A549 (cell line): Measurements from ENCODE around the gene SUMO2. TPM values are rescaled to one million over a fixed set of nuclear protein-coding genes. Genes with fewer than 3 reads are reported as not detected.

Experiments
- ATAC-seq, 2 experiments: fragments of 200-7000 bp in 1 of 2; fragments of >200 bp in 1 of 2; cut with Nextera tagmentation in 1 of 2; cut with Tn5 transposase in 1 of 2; 3 replicates each; pipeline versions ENCODE4 v1.8.0 to v1.9.1; 2018 to 2020; ENCODE audit warnings: mild to moderate bottlenecking in 1 of 2, moderate library complexity in 1 of 2
- CTCF ChIA-PET: fragments of 300-600 bp; sonication (Branson Sonifier 250); formaldehyde crosslinking; extraction: SDS; loops from one replicate; lab custom pipeline; 2021; ENCODE audit warnings: antibody characterized with exemption, inconsistent platforms; lab: Yijun Ruan, JAX
- POLR2A ChIA-PET: fragments of 350-600 bp; formaldehyde crosslinking; extraction: SDS; loops from one replicate; lab custom pipeline; 2021; ENCODE audit warnings: antibody characterized with exemption, inconsistent platforms; lab: Yijun Ruan, JAX
- DNase-seq, 2 experiments: peaks; one replicate each; pipeline versions ENCODE4 v3.0.0 to v3.0.0-alpha.2; 2011 to 2016; ENCODE audit warnings: low read depth in 1 of 2, low spot score in 1 of 2
- FAIRE-seq: peaks from 2 replicates; lab custom pipeline; 2011; peaks lifted over from hg19 to GRCh38; lab: Jason Lieb, UNC
- H3K27ac ChIP-seq, 2 experiments: fragments of >200 bp; sonication (Bioruptor Twin); formaldehyde crosslinking; 3 replicates each; pipeline ENCODE4 v1.5.1; 2016 to 2017
- H3K4me1 ChIP-seq: fragments of >200 bp; sonication (Bioruptor Twin); formaldehyde crosslinking; 3 replicates; pipeline ENCODE4 v1.6.1; 2016
- H3K4me2 ChIP-seq: fragments of >200 bp; sonication (Bioruptor Twin); formaldehyde crosslinking; 3 replicates; pipeline ENCODE4 v1.6.1; 2016
- H3K4me3 ChIP-seq: fragments of >200 bp; sonication (Bioruptor Twin); formaldehyde crosslinking; 3 replicates; pipeline ENCODE4 v1.5.1; 2016
- H3K9me3 ChIP-seq: fragments of >200 bp; sonication (Bioruptor Twin); formaldehyde crosslinking; 3 replicates; pipeline ENCODE4 v1.6.1; 2016
- CEBPB ChIP-seq, 2 experiments: fragments of >200 bp in 1 of 2; sonication (Bioruptor Twin) in 1 of 2; formaldehyde crosslinking in 1 of 2; IDR thresholded peaks; 2 replicates each; pipeline ENCODE4 v1.6.1; 2012 to 2016
- CHD2 ChIP-seq: fragments of 150-350 bp; IDR thresholded peaks from 2 replicates; pipeline ENCODE4 v1.6.1; 2014; ENCODE audit warnings: low read length; ENCODE audit not compliant: partially characterized antibody
- CHD4 ChIP-seq: fragments of 200-600 bp; sonication (generic); IDR thresholded peaks from 2 replicates; pipeline ENCODE4 v1.6.1; 2016; ENCODE audit warnings: antibody characterized with exemption, mild to moderate bottlenecking, borderline replicate concordance
- E2F6 ChIP-seq: IDR thresholded peaks from 2 replicates; pipeline ENCODE4 v1.6.1; 2012; ENCODE audit warnings: low read depth, borderline replicate concordance
- EHF ChIP-seq: fragments of 250-450 bp; sonication (Bioruptor Pico); IDR thresholded peaks from 2 replicates; pipeline ENCODE4 v1.5.0; 2020; ENCODE audit warnings: mild to moderate bottlenecking
- ELK1 ChIP-seq: fragments of 150-350 bp; IDR thresholded peaks from 2 replicates; pipeline ENCODE4 v1.6.1; 2014; ENCODE audit warnings: low read depth, mild to moderate bottlenecking, low read length
- EP300 ChIP-seq, 2 experiments: fragments of >200 bp; sonication (Bioruptor Twin); formaldehyde crosslinking; IDR thresholded peaks; 2 replicates in 1 of 2; 3 replicates in 1 of 2; pipeline ENCODE4 v1.6.1; 2016 to 2017
- ESRRA ChIP-seq: fragments of 150-350 bp; IDR thresholded peaks from 2 replicates; pipeline ENCODE4 v1.6.1; 2014; ENCODE audit warnings: mild to moderate bottlenecking, low read length, borderline replicate concordance
- FOXS1 ChIP-seq: fragments of 250-450 bp; sonication (Bioruptor Pico); IDR thresholded peaks from 2 replicates; pipeline ENCODE4 v1.5.0; 2020; ENCODE audit warnings: mild to moderate bottlenecking, moderate library complexity
- GATA3 ChIP-seq: IDR thresholded peaks from 2 replicates; pipeline ENCODE4 v1.6.1; 2012; ENCODE audit warnings: borderline replicate concordance
- HES2 ChIP-seq: fragments of >200 bp; sonication (Bioruptor Twin); formaldehyde crosslinking; IDR thresholded peaks from 2 replicates; pipeline ENCODE4 v1.6.1; 2016
- JUN ChIP-seq, 2 experiments: fragments of >200 bp; sonication (Bioruptor Twin); formaldehyde crosslinking; IDR thresholded peaks; 2 replicates in 1 of 2; 3 replicates in 1 of 2; pipeline ENCODE4 v1.6.1; 2016 to 2017
- JUNB ChIP-seq: fragments of >200 bp; sonication (Bioruptor Twin); formaldehyde crosslinking; IDR thresholded peaks from 2 replicates; pipeline ENCODE4 v1.6.1; 2016
- KDM1A ChIP-seq: fragments of 200-600 bp; sonication (generic); IDR thresholded peaks from 2 replicates; pipeline ENCODE4 v1.6.1; 2016; ENCODE audit warnings: low read depth, mild to moderate bottlenecking
- MAX ChIP-seq: IDR thresholded peaks from 2 replicates; pipeline ENCODE4 v1.6.1; 2012
- MAZ ChIP-seq: fragments of 150-350 bp; IDR thresholded peaks from 2 replicates; pipeline ENCODE4 v1.6.1; 2014; ENCODE audit warnings: antibody characterized with exemption, low read depth, low read length, borderline replicate concordance
- PHF8 ChIP-seq: fragments of 200-600 bp; sonication (generic); IDR thresholded peaks from 2 replicates; pipeline ENCODE4 v1.6.1; 2016; ENCODE audit warnings: low read depth, mild to moderate bottlenecking, antibody characterized with exemption, moderate library complexity, borderline replicate concordance
- POLR2A ChIP-seq: IDR thresholded peaks from 2 replicates; pipeline ENCODE4 v1.6.1; 2012; ENCODE audit warnings: mild to moderate bottlenecking, low read length
- POLR2AphosphoS2 ChIP-seq: conservative IDR thresholded peaks from 2 replicates; pipeline ENCODE4 v1.6.1; 2012; ENCODE audit warnings: low read length, improper control_type of control experiment, inconsistent platforms
- RAD21 ChIP-seq, 2 experiments: fragments of >200 bp in 1 of 2; sonication (Bioruptor Twin) in 1 of 2; formaldehyde crosslinking in 1 of 2; IDR thresholded peaks in 1 of 2; conservative IDR thresholded peaks in 1 of 2; 2 replicates in 1 of 2; 3 replicates in 1 of 2; pipeline ENCODE4 v1.6.1; 2012 to 2018; ENCODE audit warnings: inconsistent platforms in 1 of 2
- RARB ChIP-seq: fragments of 250-450 bp; sonication (Bioruptor Pico); IDR thresholded peaks from 2 replicates; pipeline ENCODE4 v1.8.0; 2021; ENCODE audit warnings: mild to moderate bottlenecking, moderate library complexity
- ZC3H11A ChIP-seq: fragments of 450-650 bp; IDR thresholded peaks from 2 replicates; pipeline ENCODE4 v1.6.1; 2014; ENCODE audit warnings: antibody characterized with exemption, mild to moderate bottlenecking
- ZSCAN20 ChIP-seq: fragments of 250-450 bp; sonication (Bioruptor Pico); IDR thresholded peaks from 2 replicates; pipeline ENCODE4 v1.8.0; 2022; ENCODE audit warnings: mild to moderate bottlenecking, moderate library complexity
- WGBS: methylation state at CpG from one replicate; pipeline ENCODE4 v1.1.6; 2017; ENCODE audit errors: missing lambda C conversion rate; 5-methylcytosine and 5-hydroxymethylcytosine counted together
- polyA plus RNA-seq, 4 experiments: library from polyadenylated mRNA; depleted of rRNA in 3 of 4; stranded (reverse); fragments of >200 nt; fragmentation: RNase III in 1 of 4; extraction: RNeasy Plus Mini Kit Qiagen cat#74134 plus additional on column Dnase treatment in 1 of 4; gene quantifications; 2 replicates in 3 of 4; 3 replicates in 1 of 4; pipeline ENCODE4 v1.2.3, GENCODE V29; 2011 to 2017
- TF ChIP-seq, protein P1 (sequence below): fragments of >200 bp; sonication (Bioruptor Twin); formaldehyde crosslinking; IDR thresholded peaks from 3 replicates; pipeline ENCODE4 v1.5.1; 2016
- TF ChIP-seq, protein P2 (sequence below): fragments of >200 bp; sonication (Bioruptor Twin); formaldehyde crosslinking; IDR thresholded peaks from 3 replicates; pipeline ENCODE4 v1.6.1; 2016

Gene SUMO2
- polyA plus RNA-seq, 2 of the 4 experiments (the other 2 are of a cell fraction) = 525 to 545 TPM

DNA sequence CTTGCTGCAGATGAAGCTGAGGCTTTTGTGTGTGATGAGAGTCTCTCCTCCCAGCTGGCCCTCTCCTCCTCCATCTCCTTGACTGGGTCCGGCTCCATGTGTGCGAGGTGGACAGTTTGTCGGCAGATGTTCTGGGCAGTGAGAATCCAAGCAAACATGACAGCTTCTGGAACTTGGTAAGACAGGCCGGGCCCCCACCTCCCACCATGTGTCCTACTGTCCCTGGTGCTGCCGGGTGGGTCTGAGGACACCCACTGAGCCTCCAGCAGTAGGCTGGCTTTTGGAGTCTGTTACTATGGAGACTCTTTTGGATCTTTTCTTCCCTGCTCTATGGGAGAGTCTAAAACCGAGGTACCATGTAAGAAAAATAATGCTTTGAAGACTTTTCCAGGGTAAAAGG lies 35.4 kb upstream of the SUMO2 start:
- Histone ChIP-seq H3K9me3 (no peaks in the 10 kb centered on the region), H3K27ac (no peak overlapping the region), H3K4me1 (no peaks in the 10 kb centered on the region), H3K4me3 (no peak overlapping the region), H3K4me2 (no peak overlapping the region)
- WGBS = 88% methylated on average over 6 of the region's 6 CpGs
- CTCF ChIA-PET = interaction anchor here (1.1 to 23.8 kb wide), 5 partner anchors 12 to 97 kb away, joined by 3 to 543 read pairs (median 19); partner anchors contain the start of genes ARMC7 and NT5C
- DNase-seq (no peak), ATAC-seq (no peak), FAIRE-seq (no peak)
- POLR2A ChIA-PET = interaction anchor here (1.2 kb wide), 1 partner anchor 13 kb away, joined by 3 read pairs; the partner anchor contains the start of gene NUP85
- TF ChIP-seq RARB (CRISPR knock-in tag) (no peak), PHF8 (no peak), ZSCAN20 (CRISPR knock-in tag) (no peak), ZC3H11A (no peak), HES2 (no peak), GATA3 (no peak), POLR2AphosphoS2 (no peak), KDM1A (no peak), JUN (IDR thresholded peaks at IDR 0.05) (no peak)
- TF ChIP-seq, protein P1, sequence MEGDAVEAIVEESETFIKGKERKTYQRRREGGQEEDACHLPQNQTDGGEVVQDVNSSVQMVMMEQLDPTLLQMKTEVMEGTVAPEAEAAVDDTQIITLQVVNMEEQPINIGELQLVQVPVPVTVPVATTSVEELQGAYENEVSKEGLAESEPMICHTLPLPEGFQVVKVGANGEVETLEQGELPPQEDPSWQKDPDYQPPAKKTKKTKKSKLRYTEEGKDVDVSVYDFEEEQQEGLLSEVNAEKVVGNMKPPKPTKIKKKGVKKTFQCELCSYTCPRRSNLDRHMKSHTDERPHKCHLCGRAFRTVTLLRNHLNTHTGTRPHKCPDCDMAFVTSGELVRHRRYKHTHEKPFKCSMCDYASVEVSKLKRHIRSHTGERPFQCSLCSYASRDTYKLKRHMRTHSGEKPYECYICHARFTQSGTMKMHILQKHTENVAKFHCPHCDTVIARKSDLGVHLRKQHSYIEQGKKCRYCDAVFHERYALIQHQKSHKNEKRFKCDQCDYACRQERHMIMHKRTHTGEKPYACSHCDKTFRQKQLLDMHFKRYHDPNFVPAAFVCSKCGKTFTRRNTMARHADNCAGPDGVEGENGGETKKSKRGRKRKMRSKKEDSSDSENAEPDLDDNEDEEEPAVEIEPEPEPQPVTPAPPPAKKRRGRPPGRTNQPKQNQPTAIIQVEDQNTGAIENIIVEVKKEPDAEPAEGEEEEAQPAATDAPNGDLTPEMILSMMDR = no peak
- TF ChIP-seq, protein P2, sequence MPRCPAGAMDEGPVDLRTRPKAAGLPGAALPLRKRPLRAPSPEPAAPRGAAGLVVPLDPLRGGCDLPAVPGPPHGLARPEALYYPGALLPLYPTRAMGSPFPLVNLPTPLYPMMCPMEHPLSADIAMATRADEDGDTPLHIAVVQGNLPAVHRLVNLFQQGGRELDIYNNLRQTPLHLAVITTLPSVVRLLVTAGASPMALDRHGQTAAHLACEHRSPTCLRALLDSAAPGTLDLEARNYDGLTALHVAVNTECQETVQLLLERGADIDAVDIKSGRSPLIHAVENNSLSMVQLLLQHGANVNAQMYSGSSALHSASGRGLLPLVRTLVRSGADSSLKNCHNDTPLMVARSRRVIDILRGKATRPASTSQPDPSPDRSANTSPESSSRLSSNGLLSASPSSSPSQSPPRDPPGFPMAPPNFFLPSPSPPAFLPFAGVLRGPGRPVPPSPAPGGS = no peak

- ATAC-seq (no peak), DNase-seq (no peak), FAIRE-seq (no peak)
- no peak overlapping the region for H3K4me3 ChIP-seq
- H3K27ac ChIP-seq = no peak overlapping the region
- ChIA-PET POLR2A (interaction anchor here (0.8 kb wide), 1 partner anchor 54 kb away, joined by 3 read pairs; the partner anchor contains the start of gene JPT1), CTCF (interaction anchor here (0.6 to 23.8 kb wide), 7 partner anchors 11 to 202 kb away, joined by 3 to 543 read pairs (median 3); partner anchors contain the start of genes ARMC7 and NT5C)
- H3K9me3 ChIP-seq = no peaks in the 10 kb centered on the region
- H3K4me1 ChIP-seq = peaks cover 19% of the 10 kb centered on the region; the same call in 2 of the 3 replicates
- H3K4me2 ChIP-seq = no peak overlapping the region
- WGBS = 88% methylated on average over 3 of the region's 3 CpGs
- TF ChIP-seq JUNB = no peak
- no peak for TF ChIP-seq ELK1
- no peak for TF ChIP-seq EHF (CRISPR knock-in tag)
- no peak for TF ChIP-seq MAX
- TF ChIP-seq MAZ = no peak
- TF ChIP-seq ESRRA = no peak
- TF ChIP-seq ZSCAN20 (CRISPR knock-in tag) = no peak
- no peak for TF ChIP-seq POLR2AphosphoS2
- TF ChIP-seq POLR2A = no peak
- no peak for TF ChIP-seq FOXS1 (CRISPR knock-in tag)
- no peak for TF ChIP-seq CHD2
- no peak for TF ChIP-seq CEBPB (IDR thresholded peaks at IDR 0.05)
- TF ChIP-seq E2F6 = no peak
- TF ChIP-seq RAD21 (conservative IDR thresholded peaks at IDR 0.05 in 1 of 2, IDR thresholded peaks at IDR 0.05 in 1 of 2) = no peak
- TF ChIP-seq, protein P1 = no peak
- TF ChIP-seq HES2 = no peak
- no peak for TF ChIP-seq CHD4
- no peak for TF ChIP-seq EP300 (IDR thresholded peaks at IDR 0.05)
These were observed 26.3 kb upstream of the SUMO2 start for GRCh38 chr17:75209061-75209460.
